SU-DHL-6 (cell line): ENCODE data around the gene ADAMTS16.

ENCODE experiments used
- H2AFZ ChIP-seq: fragments of 200-600 bp; sonication (generic); 2 replicates; pipeline ENCODE4 v1.6.1; 2014; ENCODE audit warnings: low read depth, mild to moderate bottlenecking, moderate library complexity, mixed read lengths, antibody characterized with exemption, low read length; ENCODE audit not compliant: severe bottlenecking
- H3F3A ChIP-seq: fragments of 200-600 bp; shearing (Covaris generic); 2 replicates; pipeline ENCODE4 v1.6.0; 2016; ENCODE audit warnings: antibody characterized with exemption, mild to moderate bottlenecking; ENCODE audit not compliant: insufficient read depth
- H3K27ac ChIP-seq: fragments of 200-600 bp; sonication (generic); 2 replicates; pipeline ENCODE4 v1.5.1; 2016; ENCODE audit warnings: low read depth, mild to moderate bottlenecking, low read length, moderate library complexity, mixed read lengths
- H3K27me3 ChIP-seq: fragments of 200-600 bp; sonication (generic), shearing (Covaris generic); 2 replicates; pipeline ENCODE4 v1.6.0; 2014; ENCODE audit warnings: mild to moderate bottlenecking, low read length
- H3K36me3 ChIP-seq: fragments of 200-600 bp; sonication (generic); 2 replicates; pipeline ENCODE4 v1.6.1; 2014; ENCODE audit warnings: mild to moderate bottlenecking, low read length, mixed read lengths
- H3K4me2 ChIP-seq: fragments of 300-600, 200-600 bp; shearing (Covaris generic), sonication (generic); 2 replicates; pipeline ENCODE4 v1.6.0; 2014; ENCODE audit warnings: low read length, low read depth, mild to moderate bottlenecking; ENCODE audit not compliant: poor library complexity, severe bottlenecking
- H3K4me3 ChIP-seq: fragments of 200-600 bp; sonication (generic); 2 replicates; pipeline ENCODE4 v1.5.1; 2014; ENCODE audit warnings: antibody characterized with exemption, low read length, mild to moderate bottlenecking, mixed read lengths; ENCODE audit not compliant: insufficient read depth, poor library complexity, severe bottlenecking
- H3K79me2 ChIP-seq: fragments of 200-600 bp; sonication (generic); 2 replicates; pipeline ENCODE4 v1.6.1; 2014; ENCODE audit warnings: mild to moderate bottlenecking, low read length, moderate library complexity; ENCODE audit not compliant: insufficient read depth
- H3K9ac ChIP-seq: fragments of 200-600 bp; sonication (generic); 2 replicates; pipeline ENCODE4 v1.7.0; 2014; ENCODE audit warnings: mild to moderate bottlenecking, low read length
- H3K9me2 ChIP-seq: fragments of 200-600 bp; sonication (generic); replicated peaks from 2 replicates; pipeline ENCODE4 v1.6.1; 2014; ENCODE audit warnings: low read length; ENCODE audit not compliant: insufficient read depth
- H3K9me3 ChIP-seq: fragments of 200-600 bp; sonication (generic); 2 replicates; pipeline ENCODE4 v1.6.1; 2014; ENCODE audit warnings: low read length, mixed read lengths; ENCODE audit not compliant: insufficient read depth
- H4K20me1 ChIP-seq: fragments of 200-600 bp; sonication (generic); 2 replicates; pipeline ENCODE4 v1.6.1; 2014; ENCODE audit warnings: low read depth, mild to moderate bottlenecking, antibody characterized with exemption, low read length, moderate library complexity, mixed read lengths
- EZH2phosphoT487 ChIP-seq: fragments of 200-600 bp; sonication (generic), shearing (Covaris generic); conservative IDR thresholded peaks from 2 replicates; pipeline ENCODE4 v1.6.1; 2018; ENCODE audit warnings: mild to moderate bottlenecking, antibody characterized with exemption, low read length, moderate library complexity, mixed read lengths
- TF ChIP-seq, protein P1 (sequence below): fragments of 200-600 bp; sonication (generic); IDR thresholded peaks from one replicate; pipeline ENCODE4 v1.5.1; 2017; ENCODE audit warnings: antibody characterized with exemption, mild to moderate bottlenecking, low read length, moderate library complexity; ENCODE audit not compliant: insufficient read depth, poor library complexity, severe bottlenecking

The ADAMTS16 gene

DNA sequence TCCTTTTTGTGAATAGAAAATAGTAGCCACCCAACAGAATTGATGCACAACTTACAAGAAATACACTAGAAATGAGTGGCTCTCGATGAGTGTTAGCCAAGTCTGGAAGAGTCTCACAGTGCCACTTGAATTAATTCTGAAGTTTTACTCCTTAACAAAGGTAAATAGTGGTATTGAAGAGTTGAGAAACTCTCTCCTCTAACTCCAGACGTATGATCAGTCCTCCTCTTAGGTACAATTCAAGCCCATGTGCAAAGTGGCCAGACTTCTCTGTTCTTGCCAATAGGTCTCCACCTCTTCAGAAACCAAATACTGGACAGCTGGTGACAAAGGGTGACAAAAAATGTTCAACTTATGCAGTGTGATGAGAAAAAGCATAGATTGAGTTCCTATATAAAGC, 38.5 kb upstream of the ADAMTS16 start:
- Histone ChIP-seq H3K9me3 (no peaks in the 10 kb centered on the region), H3K9ac (no peak overlapping the region), H4K20me1 (no peaks in the 10 kb centered on the region), H3F3A (no peaks in the 10 kb centered on the region), H3K4me3 (no peak overlapping the region), H3K27me3 (no peaks in the 10 kb centered on the region), H3K36me3 (no peaks in the 10 kb centered on the region), H2AFZ (no peak overlapping the region), H3K9me2 (no peaks in the 10 kb centered on the region), H3K79me2 (no peaks in the 10 kb centered on the region), H3K4me2 (no peak overlapping the region), H3K27ac (no peak overlapping the region)
- TF ChIP-seq EZH2phosphoT487, result no peak
- TF ChIP-seq, protein P1, sequence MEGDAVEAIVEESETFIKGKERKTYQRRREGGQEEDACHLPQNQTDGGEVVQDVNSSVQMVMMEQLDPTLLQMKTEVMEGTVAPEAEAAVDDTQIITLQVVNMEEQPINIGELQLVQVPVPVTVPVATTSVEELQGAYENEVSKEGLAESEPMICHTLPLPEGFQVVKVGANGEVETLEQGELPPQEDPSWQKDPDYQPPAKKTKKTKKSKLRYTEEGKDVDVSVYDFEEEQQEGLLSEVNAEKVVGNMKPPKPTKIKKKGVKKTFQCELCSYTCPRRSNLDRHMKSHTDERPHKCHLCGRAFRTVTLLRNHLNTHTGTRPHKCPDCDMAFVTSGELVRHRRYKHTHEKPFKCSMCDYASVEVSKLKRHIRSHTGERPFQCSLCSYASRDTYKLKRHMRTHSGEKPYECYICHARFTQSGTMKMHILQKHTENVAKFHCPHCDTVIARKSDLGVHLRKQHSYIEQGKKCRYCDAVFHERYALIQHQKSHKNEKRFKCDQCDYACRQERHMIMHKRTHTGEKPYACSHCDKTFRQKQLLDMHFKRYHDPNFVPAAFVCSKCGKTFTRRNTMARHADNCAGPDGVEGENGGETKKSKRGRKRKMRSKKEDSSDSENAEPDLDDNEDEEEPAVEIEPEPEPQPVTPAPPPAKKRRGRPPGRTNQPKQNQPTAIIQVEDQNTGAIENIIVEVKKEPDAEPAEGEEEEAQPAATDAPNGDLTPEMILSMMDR, result no peak

- Histone ChIP-seq H3F3A (no peaks in the 10 kb centered on the region), H3K9ac (no peak overlapping the region), H4K20me1 (no peaks in the 10 kb centered on the region), H3K27ac (no peak overlapping the region), H3K4me3 (no peak overlapping the region), H3K9me3 (no peaks in the 10 kb centered on the region), H3K9me2 (no peaks in the 10 kb centered on the region), H3K36me3 (no peaks in the 10 kb centered on the region), H3K79me2 (no peaks in the 10 kb centered on the region), H3K27me3 (no peaks in the 10 kb centered on the region), H3K4me2 (no peak overlapping the region), H2AFZ (no peak overlapping the region)
- no peak for TF ChIP-seq EZH2phosphoT487
- TF ChIP-seq, protein P1, result no peak
Measured at GRCh38 chr5:5103245-5103644, 36.9 kb upstream of the ADAMTS16 start.

DNA sequence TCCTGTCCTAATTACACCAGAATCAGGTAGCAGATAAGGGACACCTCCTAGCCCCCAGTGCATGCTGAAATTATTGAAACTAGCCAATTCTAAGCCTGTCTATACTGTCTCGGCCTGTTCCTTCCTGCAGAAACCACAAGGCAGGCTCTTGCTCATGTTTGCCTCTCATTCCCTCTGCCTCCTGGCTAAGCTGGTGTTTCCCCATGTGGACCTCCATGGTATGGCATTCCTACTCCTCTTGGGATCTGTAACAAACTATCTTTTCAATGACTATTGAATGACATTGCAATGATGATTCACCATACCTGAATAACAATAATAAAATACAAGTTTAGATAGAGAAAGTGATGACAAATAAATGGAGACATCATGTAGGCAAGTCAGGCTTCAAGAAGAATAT, 35.6 kb upstream of the ADAMTS16 start:
- no peaks in the 10 kb centered on the region for H3K36me3 ChIP-seq
- TF ChIP-seq, protein P1, result no peak
- TF ChIP-seq EZH2phosphoT487, result no peak
- H3K9me2 ChIP-seq, result no peaks in the 10 kb centered on the region
- H3K27ac ChIP-seq, result no peak overlapping the region
- no peaks in the 10 kb centered on the region for H3K27me3 ChIP-seq
- H3K4me2 ChIP-seq, result no peak overlapping the region
- H3K4me3 ChIP-seq, result no peak overlapping the region
- H3F3A ChIP-seq, result no peaks in the 10 kb centered on the region
- no peak overlapping the region for H2AFZ ChIP-seq
- no peak overlapping the region for H3K9ac ChIP-seq
- H3K9me3 ChIP-seq, result no peaks in the 10 kb centered on the region
- H4K20me1 ChIP-seq, result no peaks in the 10 kb centered on the region
- H3K79me2 ChIP-seq, result no peaks in the 10 kb centered on the region
